ENCODE data around the gene DUSP2.
A peak's percentile ranks its signal among the peaks of the same experiment; 100 is the strongest.

- TF ChIP-seq CTCF (IDR thresholded peaks at IDR 0.05) (peak; percentile 7 to 65 (median 63)), POLR2A (IDR thresholded peaks at IDR 0.05) (no peak)
Measured at GRCh38 chr2:96138179-96139145, 6.8 kb downstream of the DUSP2 start, which contains the start of gene ASTL.

Measured in body of pancreas (tissue), 4 donors.